WERI-Rb-1 (cell line): Measurements from ENCODE around the gene GSK3A.

Source experiments
- DNase-seq: peaks from one replicate; pipeline ENCODE4 v3.0.0-alpha.2; 2020
- H3K27ac ChIP-seq: fragments of 250-450 bp; sonication (Bioruptor Pico); 2 replicates; pipeline ENCODE4 v1.5.1; 2020; ENCODE audit warnings: mild to moderate bottlenecking, moderate library complexity
- H3K27me3 ChIP-seq: fragments of 250-450 bp; sonication (Bioruptor Pico); 2 replicates; pipeline ENCODE4 v1.5.1; 2021; ENCODE audit warnings: mild to moderate bottlenecking, low read depth, moderate library complexity; ENCODE audit not compliant: insufficient read depth, severe bottlenecking
- H3K36me3 ChIP-seq: fragments of 250-450 bp; sonication (Bioruptor Pico); 2 replicates; pipeline ENCODE4 v1.5.1; 2020; ENCODE audit warnings: mild to moderate bottlenecking, moderate library complexity
- H3K4me3 ChIP-seq: 2 replicates; pipeline ENCODE4 v1.5.1; 2011; ENCODE audit warnings: low read depth, mild to moderate bottlenecking, control low read depth, low read length
- H3K9me3 ChIP-seq: fragments of 250-450 bp; sonication (Bioruptor Pico); 2 replicates; pipeline ENCODE4 v1.5.1; 2021; ENCODE audit warnings: mild to moderate bottlenecking, moderate library complexity; ENCODE audit not compliant: severe bottlenecking
- TF ChIP-seq, protein P1 (sequence below): IDR thresholded peaks from 2 replicates; pipeline ENCODE4 v1.5.1; 2011; ENCODE audit warnings: low read depth, mild to moderate bottlenecking, control low read depth, inconsistent platforms, low read length

The GSK3A gene

DNA sequence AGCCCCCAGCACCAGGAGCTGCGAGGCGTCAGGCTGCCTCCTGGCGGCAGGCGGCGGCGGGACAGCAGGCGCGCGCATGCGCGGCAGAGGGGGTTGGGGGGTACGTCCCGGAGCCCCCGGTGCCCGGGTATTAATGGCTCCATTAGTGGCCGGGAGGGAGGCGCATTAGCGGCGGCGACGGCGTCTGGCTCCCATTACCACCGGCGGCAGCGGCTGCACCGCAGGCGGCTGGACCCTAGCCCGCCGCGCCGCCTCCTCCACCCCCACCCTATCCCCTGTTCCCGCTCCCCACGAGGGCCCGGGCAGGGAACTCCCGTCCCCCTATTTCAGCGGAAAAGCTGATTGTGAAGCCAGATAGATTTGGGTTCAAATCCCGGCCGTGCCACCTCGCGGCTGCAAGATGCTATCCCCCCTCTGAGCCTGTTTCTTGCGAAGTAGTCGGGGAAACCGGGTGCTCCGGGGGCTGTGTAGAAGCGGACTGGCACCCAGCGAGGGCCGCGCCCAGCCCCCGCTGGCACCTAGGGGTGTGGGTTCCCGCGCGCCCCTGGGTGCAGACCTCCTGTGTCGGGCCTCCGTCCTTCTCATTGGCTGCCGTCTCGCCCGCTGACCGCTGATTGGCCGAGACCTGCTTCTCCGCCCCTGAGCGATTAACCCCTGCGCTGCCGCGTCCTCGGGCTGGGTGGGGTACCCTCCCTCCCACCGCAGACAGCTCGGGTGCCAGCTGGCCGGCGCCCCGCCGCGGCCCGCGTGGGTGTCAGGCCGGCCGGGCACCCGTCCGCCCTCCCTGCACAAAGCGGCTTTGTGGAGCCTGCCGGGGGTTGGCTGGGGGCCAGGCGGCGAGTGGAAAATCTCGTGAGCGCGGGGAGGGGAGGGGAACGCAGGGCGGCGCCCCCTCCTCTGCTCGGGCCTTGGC, 37.8 kb upstream of the GSK3A start:
- H3K4me3 ChIP-seq: peak overlapping the region; percentile 92
- H3K27ac ChIP-seq: peak overlapping the region; percentile 96
- no peaks in the 10 kb centered on the region for H3K9me3 ChIP-seq
- peak; percentile 96 for DNase-seq
- H3K36me3 ChIP-seq: peaks cover 4% of the 10 kb centered on the region; the same call in 1 of the 2 replicates
- no peaks in the 10 kb centered on the region for H3K27me3 ChIP-seq
- TF ChIP-seq, protein P1, sequence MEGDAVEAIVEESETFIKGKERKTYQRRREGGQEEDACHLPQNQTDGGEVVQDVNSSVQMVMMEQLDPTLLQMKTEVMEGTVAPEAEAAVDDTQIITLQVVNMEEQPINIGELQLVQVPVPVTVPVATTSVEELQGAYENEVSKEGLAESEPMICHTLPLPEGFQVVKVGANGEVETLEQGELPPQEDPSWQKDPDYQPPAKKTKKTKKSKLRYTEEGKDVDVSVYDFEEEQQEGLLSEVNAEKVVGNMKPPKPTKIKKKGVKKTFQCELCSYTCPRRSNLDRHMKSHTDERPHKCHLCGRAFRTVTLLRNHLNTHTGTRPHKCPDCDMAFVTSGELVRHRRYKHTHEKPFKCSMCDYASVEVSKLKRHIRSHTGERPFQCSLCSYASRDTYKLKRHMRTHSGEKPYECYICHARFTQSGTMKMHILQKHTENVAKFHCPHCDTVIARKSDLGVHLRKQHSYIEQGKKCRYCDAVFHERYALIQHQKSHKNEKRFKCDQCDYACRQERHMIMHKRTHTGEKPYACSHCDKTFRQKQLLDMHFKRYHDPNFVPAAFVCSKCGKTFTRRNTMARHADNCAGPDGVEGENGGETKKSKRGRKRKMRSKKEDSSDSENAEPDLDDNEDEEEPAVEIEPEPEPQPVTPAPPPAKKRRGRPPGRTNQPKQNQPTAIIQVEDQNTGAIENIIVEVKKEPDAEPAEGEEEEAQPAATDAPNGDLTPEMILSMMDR: peak; percentile 88

DNA sequence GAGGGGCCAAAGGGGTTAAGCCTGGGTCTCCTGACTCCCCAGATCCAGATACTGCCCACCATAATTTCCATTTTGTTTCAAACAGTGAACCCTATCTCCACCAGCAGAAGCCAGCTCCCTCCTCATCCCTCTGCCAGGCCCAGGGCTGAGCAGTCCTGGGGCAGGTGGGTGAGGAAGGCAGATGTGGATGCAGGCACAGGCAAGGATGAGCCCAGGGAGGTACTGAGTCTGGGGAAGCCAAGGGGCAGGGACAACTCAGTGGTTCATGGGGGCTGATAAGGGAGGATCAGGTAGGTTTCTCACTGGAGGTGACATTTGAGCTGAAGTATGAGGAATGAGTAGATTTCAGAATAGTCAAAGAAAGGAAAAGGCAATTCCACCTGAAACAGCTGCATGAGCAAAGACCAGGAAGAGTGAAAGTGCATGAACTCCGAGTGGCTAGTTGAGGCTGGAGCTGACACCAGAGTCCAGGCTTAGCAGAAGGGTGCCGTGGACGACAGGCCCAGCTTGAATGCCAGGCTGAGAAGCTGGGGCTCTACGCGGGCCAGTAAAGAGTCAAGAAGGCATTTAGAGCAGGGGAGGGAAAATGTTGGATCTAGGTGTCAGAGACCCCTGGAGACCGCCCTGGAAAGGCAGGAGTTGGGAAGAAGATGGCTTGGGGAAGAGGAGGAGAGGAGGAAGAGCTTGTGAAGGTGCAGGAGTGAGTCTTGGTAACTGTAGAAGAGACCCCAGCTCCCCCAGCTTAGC, 36.9 kb upstream of the GSK3A start:
- H3K36me3 ChIP-seq: peaks cover 10% of the 10 kb centered on the region
- no peak for DNase-seq
- H3K27ac ChIP-seq: peak overlapping the region; percentile 96
- H3K9me3 ChIP-seq: no peaks in the 10 kb centered on the region
- peak overlapping the region; percentile 92 for H3K4me3 ChIP-seq
- TF ChIP-seq, protein P1: no peak
- H3K27me3 ChIP-seq: no peaks in the 10 kb centered on the region

DNA sequence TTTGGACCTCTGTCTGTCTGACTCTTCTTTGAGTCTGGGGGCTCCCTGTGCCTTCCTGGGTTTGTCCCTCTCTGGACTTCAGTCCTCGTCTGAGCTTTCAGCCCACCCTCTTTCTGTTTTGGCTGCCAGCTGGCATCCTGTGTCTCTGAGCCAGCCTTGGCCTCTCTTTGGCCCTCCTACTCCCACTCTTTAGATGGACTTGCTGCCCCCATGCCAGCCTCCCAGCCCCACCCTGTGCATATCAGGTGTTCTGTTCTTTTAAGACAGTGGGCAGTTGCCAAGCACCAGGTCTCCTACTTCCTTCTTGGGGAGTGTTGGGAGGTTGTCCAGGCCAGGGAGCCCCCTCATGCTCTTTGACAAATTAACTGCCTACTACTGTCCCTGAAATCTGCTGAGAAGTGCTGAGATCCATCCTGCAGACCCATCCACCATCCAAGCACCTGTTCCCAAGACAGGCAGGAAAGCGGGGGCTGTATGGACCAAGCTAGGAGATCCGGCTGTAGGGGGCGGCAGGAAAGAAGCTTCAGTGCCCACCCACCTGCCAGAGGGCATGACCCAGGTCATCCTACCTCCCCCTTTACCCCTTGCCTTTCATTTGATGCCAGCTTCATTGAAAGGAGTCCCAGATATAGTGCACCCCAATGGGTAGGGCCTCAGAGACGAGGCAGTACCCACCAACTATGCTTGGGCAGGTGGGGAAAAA, 36.2 kb upstream of the GSK3A start:
- Histone ChIP-seq H3K9me3 (no peaks in the 10 kb centered on the region), H3K36me3 (peaks cover 18% of the 10 kb centered on the region), H3K27ac (peak overlapping the region; percentile 96), H3K4me3 (no peak overlapping the region), H3K27me3 (no peaks in the 10 kb centered on the region)
- no peak for DNase-seq
- TF ChIP-seq, protein P1: no peak

DNA sequence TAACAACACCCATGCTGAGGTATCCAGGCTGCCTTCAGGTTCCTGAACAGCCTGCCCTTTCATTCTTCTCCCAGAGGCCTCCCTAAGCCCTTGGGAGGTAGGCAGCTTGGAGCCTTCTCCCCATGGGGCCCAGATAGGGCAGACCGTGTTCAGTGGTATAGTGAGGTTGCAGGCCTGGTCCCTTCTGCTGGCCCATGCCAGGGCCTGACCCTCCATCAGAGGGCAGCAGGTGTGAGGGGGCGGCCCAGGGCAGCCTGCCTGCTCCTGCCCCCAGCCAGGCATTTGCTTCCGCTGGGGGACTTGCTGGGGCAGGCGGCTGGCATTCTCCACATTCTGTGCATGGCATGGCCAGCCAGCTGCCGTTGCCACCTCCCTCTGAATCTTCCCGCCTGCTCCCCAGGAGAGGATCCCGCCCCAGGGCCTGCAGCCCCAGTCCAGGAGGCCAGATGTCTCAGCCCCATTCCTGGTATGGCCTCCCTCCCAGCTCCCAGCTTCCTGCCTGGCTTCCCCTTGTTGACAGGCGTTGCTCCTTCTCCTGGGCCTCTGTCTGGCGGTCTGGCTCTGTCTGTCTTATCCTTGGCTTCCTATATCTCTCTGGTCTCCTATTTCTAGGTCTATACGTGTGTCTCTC, 35.5 kb upstream of the GSK3A start:
- TF ChIP-seq, protein P1: no peak
- H3K9me3 ChIP-seq: no peaks in the 10 kb centered on the region
- H3K4me3 ChIP-seq: no peak overlapping the region
- peak overlapping the region; percentile 96 for H3K27ac ChIP-seq
- no peak for DNase-seq
- H3K27me3 ChIP-seq: no peaks in the 10 kb centered on the region
- peaks cover 24% of the 10 kb centered on the region for H3K36me3 ChIP-seq

DNA sequence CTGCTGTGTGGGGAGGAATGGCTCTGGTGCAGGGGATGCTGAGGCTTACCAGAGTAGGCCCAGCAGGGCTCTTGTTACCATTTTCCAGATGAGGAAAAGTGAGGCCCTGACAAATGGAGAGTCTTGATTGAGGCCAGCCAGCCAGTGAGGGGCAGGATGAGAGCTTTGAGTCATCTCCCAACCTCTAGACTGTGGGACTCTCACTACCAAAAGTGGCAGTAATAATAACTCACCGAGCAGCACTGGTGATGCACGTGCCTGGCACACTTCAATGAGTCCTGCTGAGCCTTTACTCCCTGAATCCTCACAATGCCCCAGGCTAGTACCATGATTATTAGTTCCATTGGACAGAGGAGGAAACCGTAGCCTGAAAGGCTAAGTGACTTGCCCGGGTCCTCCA, 34.4 kb upstream of the GSK3A start:
- Histone ChIP-seq H3K36me3 (peaks cover 30% of the 10 kb centered on the region), H3K27ac (no peak overlapping the region)

More for the DNA sequence above, 34.4 kb upstream of the GSK3A start:
- no peaks in the 10 kb centered on the region for H3K27me3 ChIP-seq
- DNase-seq: no peak
- no peaks in the 10 kb centered on the region for H3K9me3 ChIP-seq
- TF ChIP-seq, protein P1: no peak
- H3K4me3 ChIP-seq: no peak overlapping the region
